Kidney (tissue), 14 donors: ENCODE data around the gene FAM162A. TPM values are rescaled to one million over a fixed set of nuclear protein-coding genes. Genes with fewer than 3 reads are reported as not detected.

Experiments used
- DNase-seq, 5 donors: peaks; one replicate each; pipeline ENCODE4 v3.0.0-alpha.2; 2013 to 2020
- FAIRE-seq: peaks from 2 replicates; lab custom pipeline; 2012; peaks lifted over from hg19 to GRCh38; lab: Jason Lieb, UNC
- H3K27ac ChIP-seq, 2 donors: one replicate each; pipeline ENCODE4 v1.7.0; 2013; ENCODE audit warnings: low read depth in 2 of 2, low read length in 2 of 2, inconsistent platforms in 1 of 2
- H3K27me3 ChIP-seq: one replicate; pipeline ENCODE4 v1.7.1; 2013; ENCODE audit warnings: low read length, inconsistent platforms; ENCODE audit not compliant: control insufficient read depth, insufficient read depth
- H3K36me3 ChIP-seq, 3 donors: one replicate each; pipeline versions ENCODE4 v1.7.0 to v1.7.1; 2013; ENCODE audit warnings: low read length in 3 of 3, control low read depth in 1 of 3, inconsistent platforms in 1 of 3; ENCODE audit not compliant: insufficient read depth in 3 of 3, control insufficient read depth in 2 of 3
- H3K4me1 ChIP-seq, 3 donors: one replicate each; pipeline versions ENCODE4 v1.7.0 to v1.7.1; 2013; ENCODE audit warnings: low read length in 3 of 3, inconsistent platforms in 1 of 3, low read depth in 1 of 3; ENCODE audit not compliant: control insufficient read depth in 2 of 3, insufficient read depth in 2 of 3
- H3K4me3 ChIP-seq, 3 donors: one replicate each; pipeline versions ENCODE4 v1.7.0 to v1.8.1; 2013; ENCODE audit warnings: low read length in 3 of 3, control low read depth in 1 of 3, inconsistent platforms in 1 of 3
- H3K9ac ChIP-seq, 3 donors: one replicate each; pipeline versions ENCODE4 v1.7.0 to v1.7.1; 2013; ENCODE audit warnings: low read length in 3 of 3, control low read depth in 1 of 3, inconsistent platforms in 1 of 3
- H3K9me3 ChIP-seq, 3 donors: one replicate each; pipeline versions ENCODE4 v1.7.0 to v1.7.1; 2013; ENCODE audit warnings: low read length in 3 of 3, control low read depth in 1 of 3, inconsistent platforms in 1 of 3; ENCODE audit not compliant: control insufficient read depth in 2 of 3, insufficient read depth in 1 of 3
- CTCF ChIP-seq: IDR thresholded peaks from 3 replicates; pipeline ENCODE4 v1.5.1; 2012; ENCODE audit warnings: mild to moderate bottlenecking, moderate library complexity, borderline replicate concordance; ENCODE audit not compliant: insufficient read depth; ENCODE audit errors: extremely low read depth
- intact Hi-C: fragments of 100-400 bp; cut with DNase I; formaldehyde crosslinking; loops from one replicate; pipeline ENCODE4 v1.11.1; 2022
- polyA plus RNA-seq: library from polyadenylated mRNA; stranded (reverse); fragments of 350-450 nt; fragmentation: Illumina TruSeq; extraction: RNeasy Lipid Tissue Mini Kit (QIAGEN cat#74804); gene quantifications from one replicate; pipeline ENCODE4 v1.2.3, GENCODE V29; 2014; ENCODE audit warnings: low read depth, low replicate concordance; ENCODE audit not compliant: insufficient read depth
- total RNA-seq: library from RNA; stranded (reverse); fragmentation: NEBNext Ultra II Directional; extraction: Animal tissue kit (Norgen Biotek cat#: 25700); gene quantifications from one replicate; pipeline ENCODE4 v1.2.1, GENCODE V29; 2021
- donor health status: control.
- donor health status: control.
- donor health status: control.
- donor health status: control.
- donor health status: control.
- donor health status: DM: yes; HTN: yes; CAD: no.
- donor health status: Normal renal cell carcinoma (clear cell type).

The FAM162A gene
- total and polyA plus RNA-seq, 2 donors from 2014 or later: 46.6 to 213 TPM

GRCh38 chr3:122390665-122391064, 6.7 kb downstream of the FAM162A start:
- DNase-seq (peak in 2 of 5 donors; percentile 16 to 63), FAIRE-seq (no peak)
- Histone ChIP-seq H3K27me3 (no peaks in the 10 kb centered on the region), H3K9me3 (no peaks in the 10 kb centered on the region), H3K27ac (no peak overlapping the region), H3K36me3 (peaks cover 0 to 4% (median 2%) of the 10 kb centered on the region in 3 donors), H3K4me3 (no peak overlapping the region), H3K9ac (no peak overlapping the region), H3K4me1 (peaks cover 0 to 11% (median 2%) of the 10 kb centered on the region in 3 donors)
- no peak for TF ChIP-seq CTCF
- intact Hi-C loops: loop anchor here (10.0 kb wide), 1 partner anchor 294 kb away; the partner anchor contains the start of gene PARP14

- Histone ChIP-seq H3K27me3 (no peaks in the 10 kb centered on the region), H3K4me1 (peaks cover 0 to 5% (median 2%) of the 10 kb centered on the region in 3 donors), H3K27ac (no peak overlapping the region), H3K9me3 (no peaks in the 10 kb centered on the region), H3K36me3 (peaks cover 0 to 4% (median 2%) of the 10 kb centered on the region in 3 donors), H3K4me3 (no peak overlapping the region), H3K9ac (no peak overlapping the region)
- no peak for TF ChIP-seq CTCF
- no peak for FAIRE-seq
- DNase-seq: no peak
- intact Hi-C loops: loop anchor here (10.0 kb wide), 1 partner anchor 293 kb away; the partner anchor contains the start of gene PARP14
These were observed 7.9 kb downstream of the FAM162A start for GRCh38 chr3:122391681-122392446.

DNA sequence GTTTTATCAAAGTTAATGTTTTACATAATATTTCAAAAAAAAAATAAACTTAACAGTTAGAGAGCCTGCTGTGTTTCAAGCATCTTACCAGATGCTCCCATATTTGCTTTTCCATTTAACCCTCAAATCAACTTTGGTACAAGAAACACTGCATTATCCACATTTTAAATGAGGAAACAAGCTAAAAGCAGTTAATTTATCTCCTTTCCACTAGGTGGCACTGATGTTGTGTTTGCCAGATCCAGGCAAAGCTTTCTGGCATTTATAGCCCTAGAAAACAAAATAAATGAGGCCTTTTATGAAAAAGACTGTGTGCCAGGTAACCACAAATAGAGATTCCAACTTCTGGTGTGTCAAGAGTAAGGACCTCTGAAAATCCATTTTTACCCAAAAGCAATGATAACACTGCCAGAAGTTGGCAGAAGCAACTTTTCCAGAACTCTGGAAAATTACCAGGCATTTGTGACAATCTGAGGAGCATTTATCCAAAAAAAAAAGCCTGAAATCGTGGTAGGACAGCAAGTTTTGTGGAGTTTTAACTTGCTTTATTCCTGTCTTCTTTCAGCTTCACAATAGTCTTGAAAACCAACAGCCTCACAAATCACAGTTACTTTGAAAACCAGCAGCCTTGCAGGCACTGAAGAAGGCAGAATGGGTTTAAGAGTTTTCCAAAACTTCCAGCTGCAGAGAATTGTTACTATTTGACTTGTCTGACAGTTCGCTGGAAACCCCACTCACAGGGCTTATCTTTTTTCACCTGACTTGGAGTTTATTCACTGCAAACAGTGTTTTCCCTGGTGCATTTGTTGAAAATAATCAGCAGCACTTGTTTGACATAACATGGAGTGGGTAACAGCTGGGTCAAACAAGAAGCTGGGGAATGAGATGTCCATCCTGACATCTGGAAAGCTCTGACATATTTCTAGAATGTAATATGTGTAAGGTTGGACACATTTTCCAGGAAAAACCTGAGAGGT, 9.2 kb downstream of the FAM162A start:
- peak; percentile 72 for TF ChIP-seq CTCF
- Histone ChIP-seq H3K27me3 (no peaks in the 10 kb centered on the region), H3K36me3 (peaks cover 0 to 4% (median 2%) of the 10 kb centered on the region in 3 donors), H3K4me1 (peaks cover 0 to 5% (median 2%) of the 10 kb centered on the region in 3 donors), H3K27ac (no peak overlapping the region), H3K9ac (no peak overlapping the region), H3K4me3 (no peak overlapping the region), H3K9me3 (no peaks in the 10 kb centered on the region)
- DNase-seq: peak in 2 of 5 donors; percentile 31 to 61
- intact Hi-C loops: loop anchor here (10.0 kb wide), 1 partner anchor 292 kb away; the partner anchor contains the start of gene PARP14
- FAIRE-seq: peak; percentile 58
